ENCODE data around the gene SP4. TPM values are rescaled to one million over a fixed set of nuclear protein-coding genes. Genes with fewer than 3 reads are reported as not detected.

SP4 gene
- total and polyA plus RNA-seq, 2 experiments from 2014 or later: 11.9 to 41.6 TPM

DNA sequence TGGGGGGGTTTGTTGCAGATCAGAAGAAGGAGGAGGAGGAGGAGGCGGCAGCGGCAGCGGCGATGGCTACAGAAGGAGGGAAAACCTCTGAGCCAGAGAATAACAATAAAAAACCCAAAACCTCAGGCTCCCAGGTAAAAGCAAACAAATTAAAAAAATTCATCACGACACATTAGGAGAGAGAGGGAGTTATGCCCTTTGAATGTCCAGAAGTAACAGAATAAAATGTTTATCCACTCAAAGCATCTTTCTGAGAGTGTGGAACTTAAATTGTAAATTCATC lies 717 bp downstream of the SP4 start (continued):
- TF ChIP-seq, protein P1, sequence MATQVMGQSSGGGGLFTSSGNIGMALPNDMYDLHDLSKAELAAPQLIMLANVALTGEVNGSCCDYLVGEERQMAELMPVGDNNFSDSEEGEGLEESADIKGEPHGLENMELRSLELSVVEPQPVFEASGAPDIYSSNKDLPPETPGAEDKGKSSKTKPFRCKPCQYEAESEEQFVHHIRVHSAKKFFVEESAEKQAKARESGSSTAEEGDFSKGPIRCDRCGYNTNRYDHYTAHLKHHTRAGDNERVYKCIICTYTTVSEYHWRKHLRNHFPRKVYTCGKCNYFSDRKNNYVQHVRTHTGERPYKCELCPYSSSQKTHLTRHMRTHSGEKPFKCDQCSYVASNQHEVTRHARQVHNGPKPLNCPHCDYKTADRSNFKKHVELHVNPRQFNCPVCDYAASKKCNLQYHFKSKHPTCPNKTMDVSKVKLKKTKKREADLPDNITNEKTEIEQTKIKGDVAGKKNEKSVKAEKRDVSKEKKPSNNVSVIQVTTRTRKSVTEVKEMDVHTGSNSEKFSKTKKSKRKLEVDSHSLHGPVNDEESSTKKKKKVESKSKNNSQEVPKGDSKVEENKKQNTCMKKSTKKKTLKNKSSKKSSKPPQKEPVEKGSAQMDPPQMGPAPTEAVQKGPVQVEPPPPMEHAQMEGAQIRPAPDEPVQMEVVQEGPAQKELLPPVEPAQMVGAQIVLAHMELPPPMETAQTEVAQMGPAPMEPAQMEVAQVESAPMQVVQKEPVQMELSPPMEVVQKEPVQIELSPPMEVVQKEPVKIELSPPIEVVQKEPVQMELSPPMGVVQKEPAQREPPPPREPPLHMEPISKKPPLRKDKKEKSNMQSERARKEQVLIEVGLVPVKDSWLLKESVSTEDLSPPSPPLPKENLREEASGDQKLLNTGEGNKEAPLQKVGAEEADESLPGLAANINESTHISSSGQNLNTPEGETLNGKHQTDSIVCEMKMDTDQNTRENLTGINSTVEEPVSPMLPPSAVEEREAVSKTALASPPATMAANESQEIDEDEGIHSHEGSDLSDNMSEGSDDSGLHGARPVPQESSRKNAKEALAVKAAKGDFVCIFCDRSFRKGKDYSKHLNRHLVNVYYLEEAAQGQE (IDR thresholded peaks at IDR 0.05; ENCODE audit: unreplicated experiment): no peak
- no peak for TF ChIP-seq CTCF (conservative IDR thresholded peaks at IDR 0.05; ENCODE audit: low read depth in 2 of 2)

DNA sequence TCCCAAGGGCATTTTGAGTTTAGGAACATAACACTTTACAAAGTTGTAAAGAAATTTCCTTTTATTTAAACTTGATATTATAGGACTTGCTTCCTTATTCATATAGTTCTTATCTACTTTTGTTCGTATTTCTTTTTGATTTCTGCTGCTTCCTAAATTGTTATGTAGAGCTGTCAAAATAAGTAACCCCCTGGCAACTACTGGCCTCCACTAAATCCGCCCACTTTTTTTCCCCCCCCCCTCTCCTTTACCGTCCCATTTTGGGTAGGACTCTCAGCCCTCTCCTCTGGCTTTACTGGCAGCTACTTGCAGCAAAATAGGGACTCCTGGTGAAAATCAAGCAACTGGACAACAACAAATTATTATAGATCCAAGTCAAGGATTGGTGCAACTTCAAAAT lies 1.1 kb downstream of the SP4 start:
- Histone ChIP-seq H3F3A (replicated peaks; ENCODE audit: low read depth) (peaks cover 8% of the 10 kb centered on the region), H3K4me3 (peak overlapping the region; percentile 91), H4K20me1 (replicated peaks; ENCODE audit: insufficient read depth) (peaks cover 10% of the 10 kb centered on the region; the same call in 1 of the 2 replicates), H3K36me3 (ENCODE audit: insufficient read depth) (no peaks in the 10 kb centered on the region), H3K79me2 (replicated peaks; ENCODE audit: insufficient read depth) (peaks cover 56% of the 10 kb centered on the region), H3K27me3 (ENCODE audit: insufficient read depth) (no peaks in the 10 kb centered on the region), H2AFZ (no peak overlapping the region), H3K9me2 (ENCODE audit: insufficient read depth) (0 out of 2 replicates have a peak, but pooled peaks cover 3% of the 10 kb centered on the region), H3K27ac (ENCODE audit: low read depth) (peak overlapping the region; percentile 99), H3K4me1 (ENCODE audit: insufficient read depth) (peaks cover 47% of the 10 kb centered on the region), H3K4me2 (peak overlapping the region; percentile 97)
- ATAC-seq: no peak
- Mint-ChIP-seq H3K4me3 (peak overlapping the region; percentile 97), H3K27ac (peak overlapping the region; percentile 79), H3K4me1 (peaks cover 47% of the 10 kb centered on the region), H3K36me3 (ENCODE audit: low read depth) (peaks cover 29% of the 10 kb centered on the region), H3K27me3 (ENCODE audit: insufficient read depth, low read depth, poor library complexity) (peaks cover 14% of the 10 kb centered on the region), H3K9me3 (no peaks in the 10 kb centered on the region)
- TF ChIP-seq ETS1 (IDR thresholded peaks at IDR 0.05) (no peak), NANOG (IDR thresholded peaks at IDR 0.05; ENCODE audit: borderline replicate concordance) (no peak), CTCF (conservative IDR thresholded peaks at IDR 0.05; ENCODE audit: low read depth in 2 of 2) (no peak), POLR2AphosphoS5 (IDR thresholded peaks at IDR 0.05; ENCODE audit: low read depth) (no peak), ZNF114 (CRISPR knock-in tag; IDR thresholded peaks at IDR 0.05) (no peak), EZH2 (IDR thresholded peaks at IDR 0.05; ENCODE audit: low read depth, unreplicated experiment) (no peak), ZNF331 (CRISPR knock-in tag; IDR thresholded peaks at IDR 0.05; ENCODE audit: low read depth) (no peak), CREB1 (CRISPR knock-in tag; IDR thresholded peaks at IDR 0.05; ENCODE audit: low read depth) (no peak), STAT1 (IDR thresholded peaks at IDR 0.05; ENCODE audit: unreplicated experiment) (no peak)
- TF ChIP-seq, protein P2, sequence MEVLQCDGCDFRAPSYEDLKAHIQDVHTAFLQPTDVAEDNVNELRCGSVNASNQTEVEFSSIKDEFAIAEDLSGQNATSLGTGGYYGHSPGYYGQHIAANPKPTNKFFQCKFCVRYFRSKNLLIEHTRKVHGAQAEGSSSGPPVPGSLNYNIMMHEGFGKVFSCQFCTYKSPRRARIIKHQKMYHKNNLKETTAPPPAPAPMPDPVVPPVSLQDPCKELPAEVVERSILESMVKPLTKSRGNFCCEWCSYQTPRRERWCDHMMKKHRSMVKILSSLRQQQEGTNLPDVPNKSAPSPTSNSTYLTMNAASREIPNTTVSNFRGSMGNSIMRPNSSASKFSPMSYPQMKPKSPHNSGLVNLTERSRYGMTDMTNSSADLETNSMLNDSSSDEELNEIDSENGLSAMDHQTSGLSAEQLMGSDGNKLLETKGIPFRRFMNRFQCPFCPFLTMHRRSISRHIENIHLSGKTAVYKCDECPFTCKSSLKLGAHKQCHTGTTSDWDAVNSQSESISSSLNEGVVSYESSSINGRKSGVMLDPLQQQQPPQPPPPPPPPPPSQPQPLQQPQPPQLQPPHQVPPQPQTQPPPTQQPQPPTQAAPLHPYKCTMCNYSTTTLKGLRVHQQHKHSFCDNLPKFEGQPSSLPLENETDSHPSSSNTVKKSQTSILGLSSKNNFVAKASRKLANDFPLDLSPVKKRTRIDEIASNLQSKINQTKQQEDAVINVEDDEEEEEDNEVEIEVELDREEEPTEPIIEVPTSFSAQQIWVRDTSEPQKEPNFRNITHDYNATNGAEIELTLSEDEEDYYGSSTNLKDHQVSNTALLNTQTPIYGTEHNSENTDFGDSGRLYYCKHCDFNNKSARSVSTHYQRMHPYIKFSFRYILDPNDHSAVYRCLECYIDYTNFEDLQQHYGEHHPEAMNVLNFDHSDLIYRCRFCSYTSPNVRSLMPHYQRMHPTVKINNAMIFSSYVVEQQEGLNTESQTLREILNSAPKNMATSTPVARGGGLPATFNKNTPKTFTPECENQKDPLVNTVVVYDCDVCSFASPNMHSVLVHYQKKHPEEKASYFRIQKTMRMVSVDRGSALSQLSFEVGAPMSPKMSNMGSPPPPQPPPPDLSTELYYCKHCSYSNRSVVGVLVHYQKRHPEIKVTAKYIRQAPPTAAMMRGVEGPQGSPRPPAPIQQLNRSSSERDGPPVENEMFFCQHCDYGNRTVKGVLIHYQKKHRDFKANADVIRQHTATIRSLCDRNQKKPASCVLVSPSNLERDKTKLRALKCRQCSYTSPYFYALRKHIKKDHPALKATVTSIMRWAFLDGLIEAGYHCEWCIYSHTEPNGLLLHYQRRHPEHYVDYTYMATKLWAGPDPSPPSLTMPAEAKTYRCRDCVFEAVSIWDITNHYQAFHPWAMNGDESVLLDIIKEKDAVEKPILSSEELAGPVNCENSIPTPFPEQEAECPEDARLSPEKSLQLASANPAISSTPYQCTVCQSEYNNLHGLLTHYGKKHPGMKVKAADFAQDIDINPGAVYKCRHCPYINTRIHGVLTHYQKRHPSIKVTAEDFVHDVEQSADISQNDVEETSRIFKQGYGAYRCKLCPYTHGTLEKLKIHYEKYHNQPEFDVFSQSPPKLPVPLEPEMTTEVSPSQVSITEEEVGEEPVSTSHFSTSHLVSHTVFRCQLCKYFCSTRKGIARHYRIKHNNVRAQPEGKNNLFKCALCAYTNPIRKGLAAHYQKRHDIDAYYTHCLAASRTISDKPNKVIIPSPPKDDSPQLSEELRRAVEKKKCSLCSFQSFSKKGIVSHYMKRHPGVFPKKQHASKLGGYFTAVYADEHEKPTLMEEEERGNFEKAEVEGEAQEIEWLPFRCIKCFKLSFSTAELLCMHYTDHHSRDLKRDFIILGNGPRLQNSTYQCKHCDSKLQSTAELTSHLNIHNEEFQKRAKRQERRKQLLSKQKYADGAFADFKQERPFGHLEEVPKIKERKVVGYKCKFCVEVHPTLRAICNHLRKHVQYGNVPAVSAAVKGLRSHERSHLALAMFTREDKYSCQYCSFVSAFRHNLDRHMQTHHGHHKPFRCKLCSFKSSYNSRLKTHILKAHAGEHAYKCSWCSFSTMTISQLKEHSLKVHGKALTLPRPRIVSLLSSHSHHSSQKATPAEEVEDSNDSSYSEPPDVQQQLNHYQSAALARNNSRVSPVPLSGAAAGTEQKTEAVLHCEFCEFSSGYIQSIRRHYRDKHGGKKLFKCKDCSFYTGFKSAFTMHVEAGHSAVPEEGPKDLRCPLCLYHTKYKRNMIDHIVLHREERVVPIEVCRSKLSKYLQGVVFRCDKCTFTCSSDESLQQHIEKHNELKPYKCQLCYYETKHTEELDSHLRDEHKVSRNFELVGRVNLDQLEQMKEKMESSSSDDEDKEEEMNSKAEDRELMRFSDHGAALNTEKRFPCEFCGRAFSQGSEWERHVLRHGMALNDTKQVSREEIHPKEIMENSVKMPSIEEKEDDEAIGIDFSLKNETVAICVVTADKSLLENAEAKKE (CRISPR knock-in tag; IDR thresholded peaks at IDR 0.05): no peak
- no peak for DNase-seq (ENCODE audit: low spot score)
